Liver (tissue), 9 donors: Measurements from ENCODE around the gene KIF6. TPM values are rescaled to one million over a fixed set of nuclear protein-coding genes. Genes with fewer than 3 reads are reported as not detected.

Experiments
- DNase-seq: peaks from one replicate; pipeline ENCODE4 v3.0.0-alpha.2; 2017; ENCODE audit warnings: low spot score
- H3K27ac ChIP-seq, 2 donors: one replicate each; pipeline ENCODE4 v1.7.0; 2013; ENCODE audit warnings: inconsistent platforms in 2 of 2, low read length in 2 of 2, control low read depth in 1 of 2, low read depth in 1 of 2, mild to moderate bottlenecking in 1 of 2
- H3K27me3 ChIP-seq, 4 donors: one replicate each; pipeline versions ENCODE4 v1.6.1 to v1.7.0; 2013; ENCODE audit warnings: low read length in 3 of 4, inconsistent platforms in 1 of 4, mild to moderate bottlenecking in 1 of 4, moderate library complexity in 1 of 4; ENCODE audit not compliant: control insufficient read depth in 4 of 4, insufficient read depth in 4 of 4
- H3K36me3 ChIP-seq, 4 donors: one replicate each; pipeline versions ENCODE4 v1.6.1 to v1.7.0; 2013; ENCODE audit warnings: low read length in 3 of 4, mild to moderate bottlenecking in 3 of 4, low read depth in 1 of 4, moderate library complexity in 1 of 4; ENCODE audit not compliant: control insufficient read depth in 4 of 4, insufficient read depth in 3 of 4
- H3K4me1 ChIP-seq, 4 donors: one replicate each; pipeline versions ENCODE4 v1.6.1 to v1.7.0; 2013; ENCODE audit warnings: low read length in 3 of 4, mild to moderate bottlenecking in 3 of 4, moderate library complexity in 1 of 4; ENCODE audit not compliant: control insufficient read depth in 4 of 4, insufficient read depth in 4 of 4
- H3K4me3 ChIP-seq, 3 donors: one replicate each; pipeline versions ENCODE4 v1.6.1 to v1.7.0; 2013; ENCODE audit warnings: low read length in 3 of 3, control low read depth in 1 of 3, low read depth in 1 of 3, mild to moderate bottlenecking in 1 of 3
- H3K9ac ChIP-seq, 2 donors: one replicate each; pipeline ENCODE4 v1.7.0; 2013; ENCODE audit warnings: low read length in 2 of 2, mild to moderate bottlenecking in 2 of 2, moderate library complexity in 2 of 2, control low read depth in 1 of 2, low read depth in 1 of 2
- H3K9me3 ChIP-seq, 4 donors: one replicate each; pipeline versions ENCODE4 v1.6.1 to v1.7.0; 2013; ENCODE audit warnings: low read length in 3 of 4; ENCODE audit not compliant: control insufficient read depth in 4 of 4
- ATF3 ChIP-seq: IDR thresholded peaks from 2 replicates; pipeline ENCODE4 v1.6.1; 2016; ENCODE audit warnings: antibody characterized with exemption
- CTCF ChIP-seq: fragments of 150-350 bp; IDR thresholded peaks from 2 replicates; pipeline ENCODE4 v1.5.1; 2017; ENCODE audit warnings: improper control_type of control experiment, low read depth, low read length; ENCODE audit not compliant: missing input control
- EGR1 ChIP-seq, 2 donors: IDR thresholded peaks; 2 replicates each; pipeline ENCODE4 v1.6.1; 2016 to 2018; ENCODE audit warnings: antibody characterized with exemption in 2 of 2, low read depth in 2 of 2
- FOXA1 ChIP-seq: IDR thresholded peaks from 2 replicates; pipeline ENCODE4 v1.6.1; 2016; ENCODE audit warnings: antibody characterized with exemption
- FOXA2 ChIP-seq: IDR thresholded peaks from 2 replicates; pipeline ENCODE4 v1.6.1; 2016; ENCODE audit warnings: antibody characterized with exemption
- GABPA ChIP-seq, 2 donors: IDR thresholded peaks in 1 of 2; conservative IDR thresholded peaks in 1 of 2; 2 replicates each; pipeline ENCODE4 v1.6.1; 2016; ENCODE audit warnings: antibody characterized with exemption in 2 of 2, mild to moderate bottlenecking in 1 of 2, moderate library complexity in 1 of 2
- HNF4A ChIP-seq, 2 donors: conservative IDR thresholded peaks; 2 replicates each; pipeline ENCODE4 v1.6.1; 2016; ENCODE audit warnings: antibody characterized with exemption in 2 of 2, mild to moderate bottlenecking in 2 of 2
- HNF4G ChIP-seq: IDR thresholded peaks from 2 replicates; pipeline ENCODE4 v1.6.1; 2016; ENCODE audit warnings: antibody characterized with exemption
- JUND ChIP-seq, 2 donors: IDR thresholded peaks; 2 replicates each; pipeline ENCODE4 v1.6.1; 2016; ENCODE audit warnings: antibody characterized with exemption in 2 of 2
- MAX ChIP-seq: IDR thresholded peaks from 2 replicates; pipeline ENCODE4 v1.6.1; 2016; ENCODE audit warnings: antibody characterized with exemption
- NR2F2 ChIP-seq: IDR thresholded peaks from 2 replicates; pipeline ENCODE4 v1.6.1; 2016; ENCODE audit warnings: antibody characterized with exemption
- RAD21 ChIP-seq, 2 donors: IDR thresholded peaks; 2 replicates each; pipeline ENCODE4 v1.6.1; 2016; ENCODE audit warnings: antibody characterized with exemption in 2 of 2, mild to moderate bottlenecking in 2 of 2
- REST ChIP-seq: IDR thresholded peaks from 2 replicates; pipeline ENCODE4 v1.6.1; 2016; ENCODE audit warnings: antibody characterized with exemption, mild to moderate bottlenecking
- RXRA ChIP-seq, 2 donors: IDR thresholded peaks; 2 replicates each; pipeline ENCODE4 v1.6.1; 2017 to 2018; ENCODE audit warnings: antibody characterized with exemption in 2 of 2, mild to moderate bottlenecking in 1 of 2
- SP1 ChIP-seq: IDR thresholded peaks from 2 replicates; pipeline ENCODE4 v1.6.1; 2018; ENCODE audit warnings: antibody characterized with exemption, mild to moderate bottlenecking
- TAF1 ChIP-seq: conservative IDR thresholded peaks from 2 replicates; pipeline ENCODE4 v1.6.1; 2016; ENCODE audit warnings: antibody characterized with exemption, mild to moderate bottlenecking
- YY1 ChIP-seq: IDR thresholded peaks from 2 replicates; pipeline ENCODE4 v1.6.1; 2016; ENCODE audit warnings: antibody characterized with exemption, mild to moderate bottlenecking
- ZBTB33 ChIP-seq: IDR thresholded peaks from 2 replicates; pipeline ENCODE4 v1.6.1; 2016; ENCODE audit warnings: antibody characterized with exemption
- WGBS: extraction: QIAGEN DNeasy Blood & Tissue Kit; methylation state at CpG from one replicate; pipeline ENCODE4 v1.1.7; 2013; 5-methylcytosine and 5-hydroxymethylcytosine counted together
- polyA plus RNA-seq, 2 donors: library from polyadenylated mRNA; stranded (reverse) in 1 of 2; unstranded in 1 of 2; fragments of 200-250 nt in 1 of 2; fragments of >200 nt in 1 of 2; fragmentation: Nextera tagmentation in 1 of 2; extraction: Ambion mirVana in 1 of 2; gene quantifications; one replicate each; pipeline versions ENCODE4 v1.2.1 to v1.2.3, GENCODE V29; 2013 to 2015
- total RNA-seq, 2 donors: library from RNA; depleted of rRNA; stranded (reverse); fragments of >200 nt; gene quantifications; one replicate each; pipeline ENCODE4 v1.2.3, GENCODE V29; 2014
- donor health status: healthy.
- donor health status: healthy.
- donor health status: healthy.
- donor health status: healthy.
- donor health status: healthy.

Gene KIF6
- total and polyA plus RNA-seq, 4 donors: 0.17 to 7.5 (median 0.29) TPM

- no peak for DNase-seq
- Histone ChIP-seq H3K9me3 (no peaks in the 10 kb centered on the region), H3K4me3 (no peak overlapping the region), H3K36me3 (no peaks in the 10 kb centered on the region), H3K9ac (no peak overlapping the region), H3K27me3 (no peaks in the 10 kb centered on the region), H3K27ac (no peak overlapping the region), H3K4me1 (peaks cover 0 to 7% (median under 1%) of the 10 kb centered on the region in 4 donors)
- 66% methylated on average over 2 of the region's 2 CpGs for WGBS
- TF ChIP-seq REST (no peak), HNF4A (conservative IDR thresholded peaks at IDR 0.05) (no peak), YY1 (no peak), ZBTB33 (no peak), ATF3 (no peak), HNF4G (no peak)
Measured at GRCh38 chr6:39653612-39654011, 71.6 kb downstream of the KIF6 start.

GRCh38 chr6:39649996-39650395, 75.2 kb downstream of the KIF6 start:
- Histone ChIP-seq H3K36me3 (no peaks in the 10 kb centered on the region), H3K4me1 (no peaks in the 10 kb centered on the region), H3K27me3 (no peaks in the 10 kb centered on the region), H3K27ac (no peak overlapping the region), H3K9me3 (no peaks in the 10 kb centered on the region), H3K4me3 (no peak overlapping the region), H3K9ac (no peak overlapping the region)
- TF ChIP-seq YY1 (no peak), FOXA2 (no peak), CTCF (no peak), HNF4G (no peak), REST (no peak), ZBTB33 (no peak), FOXA1 (no peak), NR2F2 (no peak), EGR1 (IDR thresholded peaks at IDR 0.05; ENCODE audit: low read depth in 2 of 2) (no peak), TAF1 (no peak), SP1 (no peak), GABPA (IDR thresholded peaks at IDR 0.05 in 1 of 2, conservative IDR thresholded peaks at IDR 0.05 in 1 of 2) (no peak), JUND (IDR thresholded peaks at IDR 0.05) (no peak), RAD21 (IDR thresholded peaks at IDR 0.05) (no peak), ATF3 (no peak), MAX (no peak), HNF4A (conservative IDR thresholded peaks at IDR 0.05) (no peak), RXRA (IDR thresholded peaks at IDR 0.05) (no peak)
- no peak for DNase-seq
- WGBS: 72% methylated on average over 2 of the region's 2 CpGs
